Ishikawa (cell line): ENCODE data around the gene LTF.

Source experiments
- CEBPB ChIP-seq: IDR thresholded peaks from 2 replicates; pipeline ENCODE4 v1.6.1; 2012
- CREB1 ChIP-seq: IDR thresholded peaks from 2 replicates; pipeline ENCODE4 v1.6.1; 2012; ENCODE audit warnings: low read depth
- EGR1 ChIP-seq: IDR thresholded peaks from 2 replicates; pipeline ENCODE4 v1.6.1; 2012
- EP300 ChIP-seq: IDR thresholded peaks from 2 replicates; pipeline ENCODE4 v1.6.1; 2012; ENCODE audit warnings: borderline replicate concordance
- FOXM1 ChIP-seq: IDR thresholded peaks from 2 replicates; pipeline ENCODE4 v1.6.1; 2012; ENCODE audit warnings: low read depth, borderline replicate concordance
- NFIC ChIP-seq: IDR thresholded peaks from 2 replicates; pipeline ENCODE4 v1.6.1; 2012
- RAD21 ChIP-seq: IDR thresholded peaks from 2 replicates; pipeline ENCODE4 v1.6.1; 2012; ENCODE audit warnings: low read depth
- TAF1 ChIP-seq: IDR thresholded peaks from 2 replicates; pipeline ENCODE4 v1.6.1; 2012; ENCODE audit warnings: low read depth, mild to moderate bottlenecking
- TCF12 ChIP-seq: IDR thresholded peaks from 2 replicates; pipeline ENCODE4 v1.6.1; 2012; ENCODE audit warnings: low read depth
- TEAD4 ChIP-seq: IDR thresholded peaks from 2 replicates; pipeline ENCODE4 v1.6.1; 2012
- YY1 ChIP-seq: IDR thresholded peaks from 2 replicates; pipeline ENCODE4 v1.6.1; 2012; ENCODE audit warnings: low read depth
- ZBTB7A ChIP-seq: IDR thresholded peaks from 2 replicates; pipeline ENCODE4 v1.6.1; 2012; ENCODE audit warnings: low read depth
- TF ChIP-seq, protein P1 (sequence below): IDR thresholded peaks from 2 replicates; pipeline ENCODE4 v1.6.1; 2012
- TF ChIP-seq, protein P2 (sequence below): IDR thresholded peaks from 2 replicates; pipeline ENCODE4 v1.6.1; 2012
- TF ChIP-seq, protein P3 (sequence below): IDR thresholded peaks from 2 replicates; pipeline ENCODE4 v1.6.1; 2012; ENCODE audit warnings: low read depth, mild to moderate bottlenecking

Gene LTF

DNA sequence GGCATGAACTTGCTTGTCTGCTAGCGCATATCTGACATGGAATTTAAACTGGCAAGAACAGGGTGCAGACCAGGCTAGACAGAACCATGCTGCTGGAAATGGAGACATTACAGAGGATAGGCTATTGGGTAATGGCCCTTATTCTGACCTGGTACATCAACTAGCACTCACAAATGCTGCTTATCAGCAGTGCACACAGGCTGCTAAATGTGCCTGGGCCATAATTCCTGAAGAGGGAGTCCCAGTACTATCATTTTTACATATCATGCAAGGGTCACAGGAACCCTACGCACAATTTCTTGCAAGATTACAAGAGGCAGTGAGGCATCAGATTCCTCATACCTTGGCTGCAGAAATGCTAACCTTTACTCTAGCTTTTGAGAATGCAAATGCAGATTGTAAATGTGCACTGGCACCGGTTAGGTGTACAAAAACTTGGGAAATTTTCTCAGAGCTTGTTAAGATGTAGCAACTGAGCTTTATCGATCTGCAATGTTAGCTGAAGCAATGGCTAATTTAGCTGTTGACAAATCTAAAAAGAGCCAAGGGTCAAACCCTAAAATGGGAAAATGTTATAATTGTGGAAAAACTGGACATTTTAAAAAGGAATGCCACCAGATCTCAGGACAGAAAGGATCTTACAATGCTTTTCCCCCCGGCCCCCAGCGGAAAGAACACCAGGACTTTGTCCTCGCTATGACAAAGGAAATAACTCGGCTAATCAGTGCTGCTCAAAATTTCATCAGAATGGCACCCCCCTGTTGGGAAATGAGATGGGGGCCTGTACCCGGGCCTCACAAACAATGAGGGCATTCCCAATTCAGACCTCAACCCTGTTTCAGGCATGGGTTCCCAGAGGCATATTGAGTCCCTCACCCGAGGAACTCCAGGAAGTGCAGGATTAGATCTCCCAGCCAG lies 36.5 kb downstream of the LTF start:
- peak; percentile 32; the same call in 1 of the 2 replicates for TF ChIP-seq RAD21
- TF ChIP-seq, protein P1, sequence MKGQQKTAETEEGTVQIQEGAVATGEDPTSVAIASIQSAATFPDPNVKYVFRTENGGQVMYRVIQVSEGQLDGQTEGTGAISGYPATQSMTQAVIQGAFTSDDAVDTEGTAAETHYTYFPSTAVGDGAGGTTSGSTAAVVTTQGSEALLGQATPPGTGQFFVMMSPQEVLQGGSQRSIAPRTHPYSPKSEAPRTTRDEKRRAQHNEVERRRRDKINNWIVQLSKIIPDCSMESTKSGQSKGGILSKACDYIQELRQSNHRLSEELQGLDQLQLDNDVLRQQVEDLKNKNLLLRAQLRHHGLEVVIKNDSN = no peak
- TF ChIP-seq, protein P2, sequence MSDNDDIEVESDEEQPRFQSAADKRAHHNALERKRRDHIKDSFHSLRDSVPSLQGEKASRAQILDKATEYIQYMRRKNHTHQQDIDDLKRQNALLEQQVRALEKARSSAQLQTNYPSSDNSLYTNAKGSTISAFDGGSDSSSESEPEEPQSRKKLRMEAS = no peak

DNA sequence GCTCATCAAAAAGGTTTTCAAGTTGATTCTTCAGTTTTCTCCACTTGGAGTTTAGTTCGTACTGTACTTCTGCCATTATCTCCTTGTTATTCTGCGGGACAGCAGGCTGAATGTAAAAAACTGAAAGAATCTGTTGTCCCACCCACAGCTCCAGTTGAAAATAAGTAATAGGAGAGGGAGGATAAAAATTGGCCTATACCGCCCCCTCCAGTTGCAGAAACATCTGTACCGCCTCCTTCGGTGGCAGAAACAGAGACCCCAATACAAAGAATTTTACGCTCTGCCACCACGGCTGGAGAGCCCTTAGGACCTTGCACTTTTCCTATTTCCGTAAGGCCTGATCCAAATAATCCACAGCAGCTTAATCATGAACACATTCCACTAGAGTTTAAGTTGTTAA lies 37.3 kb downstream of the LTF start:
- peak; percentile 4; the same call in 1 of the 2 replicates for TF ChIP-seq RAD21

DNA sequence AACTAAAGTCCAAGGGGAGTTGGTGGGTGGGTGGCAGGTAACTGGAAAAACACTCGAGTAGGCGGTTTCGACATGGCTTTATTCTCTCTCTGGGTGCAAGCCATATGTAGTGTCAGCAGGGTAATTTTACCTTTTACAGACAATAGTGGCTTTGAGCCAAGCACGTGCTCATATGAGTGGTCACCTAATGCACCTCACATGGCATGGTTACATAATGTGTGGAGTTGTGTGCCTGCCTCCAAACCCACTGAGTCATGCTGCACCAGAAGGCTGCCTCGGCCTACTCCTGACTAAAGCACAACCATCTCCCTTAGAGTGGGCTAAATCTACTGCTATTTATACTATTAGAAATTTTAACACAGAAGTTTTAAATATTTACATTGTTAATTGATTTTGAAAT lies 41.1 kb downstream of the LTF start:
- TF ChIP-seq CREB1 (no peak), NFIC (peak; percentile 93), FOXM1 (no peak), YY1 (no peak), TAF1 (no peak), ZBTB7A (no peak), EP300 (peak; percentile 59; the same call in 1 of the 2 replicates), CEBPB (peak; percentile 52; the same call in 1 of the 2 replicates), TEAD4 (no peak), TCF12 (peak; percentile 56), EGR1 (no peak), RAD21 (no peak)
- TF ChIP-seq, protein P3, sequence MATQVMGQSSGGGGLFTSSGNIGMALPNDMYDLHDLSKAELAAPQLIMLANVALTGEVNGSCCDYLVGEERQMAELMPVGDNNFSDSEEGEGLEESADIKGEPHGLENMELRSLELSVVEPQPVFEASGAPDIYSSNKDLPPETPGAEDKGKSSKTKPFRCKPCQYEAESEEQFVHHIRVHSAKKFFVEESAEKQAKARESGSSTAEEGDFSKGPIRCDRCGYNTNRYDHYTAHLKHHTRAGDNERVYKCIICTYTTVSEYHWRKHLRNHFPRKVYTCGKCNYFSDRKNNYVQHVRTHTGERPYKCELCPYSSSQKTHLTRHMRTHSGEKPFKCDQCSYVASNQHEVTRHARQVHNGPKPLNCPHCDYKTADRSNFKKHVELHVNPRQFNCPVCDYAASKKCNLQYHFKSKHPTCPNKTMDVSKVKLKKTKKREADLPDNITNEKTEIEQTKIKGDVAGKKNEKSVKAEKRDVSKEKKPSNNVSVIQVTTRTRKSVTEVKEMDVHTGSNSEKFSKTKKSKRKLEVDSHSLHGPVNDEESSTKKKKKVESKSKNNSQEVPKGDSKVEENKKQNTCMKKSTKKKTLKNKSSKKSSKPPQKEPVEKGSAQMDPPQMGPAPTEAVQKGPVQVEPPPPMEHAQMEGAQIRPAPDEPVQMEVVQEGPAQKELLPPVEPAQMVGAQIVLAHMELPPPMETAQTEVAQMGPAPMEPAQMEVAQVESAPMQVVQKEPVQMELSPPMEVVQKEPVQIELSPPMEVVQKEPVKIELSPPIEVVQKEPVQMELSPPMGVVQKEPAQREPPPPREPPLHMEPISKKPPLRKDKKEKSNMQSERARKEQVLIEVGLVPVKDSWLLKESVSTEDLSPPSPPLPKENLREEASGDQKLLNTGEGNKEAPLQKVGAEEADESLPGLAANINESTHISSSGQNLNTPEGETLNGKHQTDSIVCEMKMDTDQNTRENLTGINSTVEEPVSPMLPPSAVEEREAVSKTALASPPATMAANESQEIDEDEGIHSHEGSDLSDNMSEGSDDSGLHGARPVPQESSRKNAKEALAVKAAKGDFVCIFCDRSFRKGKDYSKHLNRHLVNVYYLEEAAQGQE = no peak
- TF ChIP-seq, protein P2 = peak; percentile 93
- TF ChIP-seq, protein P1 = peak; percentile 81

DNA sequence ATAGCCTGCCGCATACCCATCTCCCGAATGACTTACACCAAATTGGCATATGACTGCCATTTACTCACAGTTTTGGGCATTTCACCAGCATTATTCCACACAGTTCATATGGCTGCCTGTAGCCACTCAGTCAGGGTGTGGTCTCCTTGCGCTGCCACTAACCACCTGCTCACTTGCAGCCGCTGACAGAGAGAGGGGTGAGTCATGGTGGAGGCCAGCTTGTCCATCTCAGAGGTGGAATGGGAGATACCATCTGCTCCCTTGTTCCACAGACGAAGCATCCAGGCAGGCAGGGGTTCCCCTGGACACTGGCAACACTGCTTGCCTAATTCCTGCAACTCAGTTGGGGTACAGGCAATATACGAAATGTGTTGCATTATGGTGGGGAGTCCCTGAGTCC lies 42.1 kb downstream of the LTF start:
- TF ChIP-seq, protein P3 = no peak
- TF ChIP-seq TAF1 (no peak), YY1 (no peak), EP300 (no peak)
- TF ChIP-seq, protein P2 = no peak

DNA sequence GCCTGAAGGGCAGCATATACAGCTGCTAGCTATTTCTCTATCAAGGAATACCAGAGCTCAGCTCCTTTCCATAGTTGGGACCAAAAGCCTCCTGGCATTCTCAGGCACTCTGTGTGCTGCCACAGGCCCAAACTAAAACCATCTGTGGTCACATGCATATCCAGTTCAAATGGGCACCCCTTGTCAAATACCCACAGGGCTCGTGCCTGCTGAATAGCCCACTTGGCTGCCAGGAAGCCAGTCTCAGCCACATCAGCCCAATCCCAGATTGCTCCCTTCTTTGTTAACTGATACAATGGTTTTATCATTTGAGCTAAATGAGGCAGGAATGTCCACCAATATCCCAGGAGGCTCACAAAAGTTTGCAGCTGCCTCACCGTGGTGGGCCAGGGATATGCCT lies 43.8 kb downstream of the LTF start:
- TF ChIP-seq, protein P3 = no peak
- TF ChIP-seq TAF1 = no peak
- TF ChIP-seq YY1 = no peak
- TF ChIP-seq ZBTB7A = no peak
- TF ChIP-seq CREB1 = no peak
- no peak for TF ChIP-seq EP300
- TF ChIP-seq, protein P1 = no peak
- no peak for TF ChIP-seq NFIC
- no peak for TF ChIP-seq EGR1
- no peak for TF ChIP-seq RAD21
- TF ChIP-seq, protein P2 = no peak
- no peak for TF ChIP-seq TCF12
- TF ChIP-seq TEAD4 = no peak
- no peak for TF ChIP-seq CEBPB
- no peak for TF ChIP-seq FOXM1
